ENCODE data around the gene GALK2.
"Not testable (repeated sequence)": the region's sequence is repeated elsewhere in the genome, so short reads cannot be mapped to it uniquely, and the experiment has no call there.

Gene GALK2

GRCh38 chr15:49287481-49287880 lies 117.4 kb downstream of the GALK2 start:
- no peak for DNase-seq

- no peak for DNase-seq
Observed at GRCh38 chr15:49288391-49288790, 118.3 kb downstream of the GALK2 start.

GRCh38 chr15:49290191-49290590 lies 120.1 kb downstream of the GALK2 start:
- DNase-seq = no peak

GRCh38 chr15:49293941-49294340 lies 123.9 kb downstream of the GALK2 start:
- DNase-seq = no peak

GRCh38 chr15:49296258-49296657 lies 126.2 kb downstream of the GALK2 start:
- DNase-seq = no peak

DNA sequence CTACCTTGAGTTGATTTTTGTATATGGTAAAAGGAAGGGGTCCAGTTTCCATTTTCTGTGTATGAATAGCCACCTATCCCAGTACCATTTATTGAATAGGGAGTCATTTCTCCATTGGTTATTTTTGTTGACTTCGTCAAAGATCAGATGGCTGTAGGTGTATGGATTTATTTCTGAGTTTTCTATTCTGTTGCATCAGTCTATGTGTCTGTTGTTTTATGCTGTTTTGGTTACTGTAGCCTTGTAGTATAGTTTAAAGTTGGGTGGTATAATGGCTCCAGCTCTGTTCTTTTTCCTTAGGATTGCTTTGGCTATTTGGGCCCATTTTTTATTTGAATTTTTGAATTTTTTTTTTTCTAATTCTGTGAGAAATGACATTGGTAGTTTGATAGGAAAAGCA lies 127.5 kb downstream of the GALK2 start:
- DNase-seq = no peak

GRCh38 chr15:49300856-49301255 lies 130.8 kb downstream of the GALK2 start:
- DNase-seq = no peak

- no peak for DNase-seq
Observed at GRCh38 chr15:49301562-49301961, 131.5 kb downstream of the GALK2 start.

- DNase-seq = no peak
Observed at GRCh38 chr15:49303003-49303402, 133.0 kb downstream of the GALK2 start.

- no peak for DNase-seq
Observed at GRCh38 chr15:49306551-49306950, 136.5 kb downstream of the GALK2 start.

DNA sequence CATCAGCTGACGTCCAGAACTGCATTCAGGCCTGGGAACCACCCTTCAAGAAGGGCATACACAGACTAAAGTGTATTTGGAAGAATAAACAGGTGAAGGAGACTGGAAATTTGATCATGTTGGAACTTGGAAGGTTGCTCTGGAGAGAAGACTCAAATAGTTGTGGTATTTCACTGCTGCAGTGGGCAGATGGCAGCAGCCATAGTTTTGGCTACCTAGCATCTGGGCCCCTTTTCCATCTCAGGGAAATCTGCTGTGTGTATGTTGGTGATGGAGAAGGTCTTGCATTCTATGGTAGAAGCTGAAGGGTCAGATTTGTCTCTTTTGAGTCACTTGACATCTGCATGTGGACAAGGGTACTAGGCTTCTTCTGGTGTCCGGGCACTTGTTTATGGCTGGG lies 138.6 kb downstream of the GALK2 start:
- DNase-seq = no peak

DNA sequence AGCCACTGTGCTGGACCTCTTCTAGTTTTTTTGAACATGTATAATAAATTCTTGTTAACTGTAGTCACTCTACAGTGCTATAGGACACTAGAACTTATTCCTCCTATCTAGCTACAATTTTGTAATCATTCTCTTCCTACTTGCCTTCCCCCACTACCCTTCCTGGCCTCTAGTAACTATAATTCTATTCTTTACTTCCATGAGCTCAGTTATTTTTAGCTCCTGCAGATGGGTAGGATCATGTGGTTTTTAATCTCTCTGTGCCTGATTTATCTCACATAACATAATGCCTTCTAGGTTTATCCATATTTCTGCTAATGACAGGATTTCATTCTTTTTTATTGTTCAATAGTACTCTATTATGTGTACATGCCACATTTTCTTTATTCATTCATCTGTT lies 139.8 kb downstream of the GALK2 start:
- DNase-seq = no peak

DNA sequence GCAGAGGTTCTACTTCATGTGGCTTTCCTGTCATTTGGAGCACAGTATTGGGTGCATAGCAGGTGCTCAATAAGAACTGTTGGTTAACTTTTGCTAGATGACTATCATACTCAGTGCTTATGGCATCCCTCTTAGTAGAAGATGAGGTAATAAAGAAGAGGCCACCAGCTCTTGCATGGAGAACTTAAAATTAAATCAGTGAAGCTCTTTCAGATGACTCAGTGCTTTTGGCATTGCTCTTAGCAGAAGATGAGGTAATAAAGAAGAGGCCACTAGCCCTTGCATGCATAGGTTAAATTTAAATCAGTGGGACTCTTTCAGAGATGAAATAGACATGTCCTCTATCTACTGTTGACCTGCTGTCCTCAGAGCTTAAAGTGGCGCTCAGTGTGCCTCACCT lies 143.6 kb downstream of the GALK2 start:
- DNase-seq = no peak

- DNase-seq = no peak
Observed at GRCh38 chr15:49314716-49315115, 144.7 kb downstream of the GALK2 start.

DNA sequence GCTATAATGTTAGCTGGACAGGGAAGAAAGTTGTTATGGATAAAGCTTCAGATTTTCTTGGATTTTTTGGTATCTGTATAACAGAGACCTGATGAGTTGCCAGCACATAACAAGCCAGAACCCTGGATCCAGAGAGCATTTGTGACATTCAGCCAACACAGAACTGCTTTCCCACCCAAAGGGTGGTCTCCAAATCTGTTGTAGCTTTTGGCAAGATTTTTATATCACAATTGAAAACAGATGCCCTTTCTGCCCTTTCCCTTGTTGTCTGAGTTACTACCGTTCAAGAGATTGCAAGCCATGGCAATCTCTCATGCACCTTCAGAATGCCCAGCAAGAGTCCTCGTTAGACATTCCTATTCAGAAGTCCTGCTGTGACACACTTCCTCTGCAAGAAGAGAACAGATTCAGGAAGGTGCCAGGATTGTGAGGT lies 145.4 kb downstream of the GALK2 start:
- DNase-seq = no peak

GRCh38 chr15:49320351-49320750 lies 150.3 kb downstream of the GALK2 start:
- DNase-seq = no peak

- no peak for DNase-seq
Observed at GRCh38 chr15:49323207-49323606, 153.2 kb downstream of the GALK2 start.

DNA sequence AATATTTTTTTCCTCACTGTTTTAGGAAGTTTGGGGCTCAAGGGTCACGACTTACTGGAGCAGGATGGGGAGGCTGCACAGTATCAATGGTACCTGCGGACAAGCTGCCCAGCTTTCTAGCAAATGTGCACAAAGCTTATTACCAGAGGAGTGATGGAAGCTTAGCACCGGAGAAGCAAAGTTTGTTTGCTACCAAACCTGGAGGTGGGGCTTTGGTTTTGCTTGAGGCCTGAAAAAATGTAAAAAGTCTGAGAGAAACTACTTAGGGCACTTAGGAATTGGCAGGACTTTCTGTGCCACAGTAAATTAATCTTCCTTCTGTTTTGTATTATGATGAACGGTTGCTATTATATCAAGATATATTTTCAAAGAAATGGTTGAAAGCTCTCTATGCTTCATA lies 157.9 kb downstream of the GALK2 start:
- no peak for DNase-seq

DNA sequence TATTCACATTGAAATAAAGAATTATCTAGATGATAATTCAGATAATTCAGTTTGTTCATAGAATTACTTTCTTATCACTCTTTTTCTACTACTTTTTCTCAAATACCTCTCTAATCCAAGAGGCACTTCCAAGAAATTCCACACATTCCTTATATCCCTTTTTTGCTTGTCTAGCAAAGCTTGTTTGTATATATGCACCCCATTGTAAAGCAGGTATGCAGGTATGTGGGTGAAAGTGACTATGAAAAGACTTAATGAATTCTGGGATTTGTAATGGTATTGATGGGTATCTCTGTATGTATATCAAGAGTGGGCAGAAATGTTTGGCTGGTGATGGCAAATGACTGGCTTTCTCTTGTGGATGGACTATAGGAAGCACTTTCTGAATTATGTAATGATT lies 158.9 kb downstream of the GALK2 start:
- DNase-seq = no peak

DNA sequence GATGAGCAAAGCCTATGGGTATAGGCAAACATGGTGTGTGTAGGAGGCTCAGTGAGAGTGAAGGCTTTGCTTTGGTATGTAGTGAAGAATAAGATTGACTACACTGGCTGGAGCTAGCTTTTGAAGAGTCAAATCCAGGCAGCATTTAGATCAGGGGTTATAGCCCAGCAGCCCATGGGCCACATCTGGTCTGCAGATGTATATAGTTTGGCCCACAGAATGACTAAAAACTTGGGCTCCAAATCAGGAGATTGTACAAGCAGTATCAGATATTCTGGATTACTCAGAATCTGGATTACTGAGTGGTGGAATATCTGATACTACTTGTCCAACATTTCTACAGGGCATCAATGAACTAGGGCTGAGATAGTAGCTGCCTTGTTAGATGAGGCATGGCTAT lies 160.1 kb downstream of the GALK2 start:
- no peak for DNase-seq

DNA sequence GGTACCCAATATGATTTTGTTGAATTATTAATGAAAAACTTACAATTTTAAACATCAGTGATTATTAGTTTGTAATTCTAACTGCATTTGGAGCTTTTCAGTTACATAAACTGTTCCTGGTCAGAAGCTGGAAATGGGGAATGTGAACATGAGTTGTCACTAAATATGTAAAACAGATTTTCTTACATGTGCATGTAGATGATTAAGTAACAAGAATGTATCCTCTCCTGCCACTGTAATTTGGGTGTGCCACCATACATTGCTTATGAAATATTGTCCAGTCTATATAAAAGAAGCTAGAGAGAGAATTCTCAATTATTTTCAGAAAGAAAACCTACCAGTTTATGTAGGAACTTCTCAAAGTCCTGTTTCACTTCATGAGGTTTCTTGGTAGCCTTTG lies 161.4 kb downstream of the GALK2 start:
- no peak for DNase-seq

- DNase-seq = no peak
Observed at GRCh38 chr15:49331951-49332350, 161.9 kb downstream of the GALK2 start.

GRCh38 chr15:49339656-49340055 lies 169.6 kb downstream of the GALK2 start:
- no peak for DNase-seq

DNA sequence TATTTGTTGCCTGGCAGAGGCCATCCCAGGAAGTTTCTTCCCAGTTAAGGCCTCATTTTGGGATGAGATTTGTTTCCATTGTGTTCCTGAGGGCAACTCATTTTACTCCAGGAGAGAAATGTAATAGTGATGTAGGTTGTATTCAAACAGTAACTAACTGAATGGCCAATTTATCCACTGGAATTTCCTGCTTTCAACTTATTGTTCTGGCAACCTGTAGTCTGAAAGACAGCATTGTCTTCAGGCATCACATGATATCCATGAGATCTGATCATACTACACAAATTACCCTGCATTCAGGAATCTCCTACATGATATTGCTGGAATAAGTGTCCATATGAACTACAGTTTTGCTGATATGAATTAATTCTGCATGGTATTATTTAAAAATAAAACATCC lies 173.5 kb downstream of the GALK2 start:
- no peak for DNase-seq

GRCh38 chr15:49354439-49354838 lies 184.4 kb downstream of the GALK2 start:
- not testable (repeated sequence) for DNase-seq

GRCh38 chr15:49361370-49361769 lies 191.3 kb downstream of the GALK2 start:
- DNase-seq = no peak
